DOHH2 (cell line): ENCODE measurements around the gene CREB3L2.

Experiments used
- CTCF ChIP-seq: fragments of 200-600 bp; sonication (generic); IDR thresholded peaks from one replicate; pipeline ENCODE4 v1.5.1; 2014; ENCODE audit warnings: antibody characterized with exemption, mild to moderate bottlenecking, low read depth, low read length; ENCODE audit not compliant: poor library complexity, severe bottlenecking
- EZH2phosphoT487 ChIP-seq: fragments of 200-600 bp; sonication (generic); IDR thresholded peaks from 2 replicates; pipeline ENCODE4 v1.6.1; 2017; ENCODE audit warnings: borderline replicate concordance, mild to moderate bottlenecking, antibody characterized with exemption, low read length, moderate library complexity, mixed read lengths

GRCh38 chr7:137996871-137997270 lies 5.0 kb downstream of the CREB3L2 start:
- TF ChIP-seq CTCF (no peak), EZH2phosphoT487 (no peak)
